OCI-LY3 (cell line): ENCODE results near the gene NRG4.

ENCODE experiments used
- CTCF ChIP-seq: fragments of 200-600, 300-600 bp; sonication (generic); IDR thresholded peaks from 2 replicates; pipeline ENCODE4 v1.5.1; 2014; ENCODE audit warnings: antibody characterized with exemption, low read length, low read depth
- EZH2phosphoT487 ChIP-seq: fragments of 200-600 bp; shearing (Covaris generic); IDR thresholded peaks from 2 replicates; pipeline ENCODE4 v1.6.1; 2018; ENCODE audit warnings: antibody characterized with exemption, mixed run types, low read depth

GRCh38 chr15:76035593-76035992 lies 23.4 kb upstream of the NRG4 start:
- no peak for TF ChIP-seq CTCF
- no peak for TF ChIP-seq EZH2phosphoT487
